ENCODE results near the gene SPIN2B. TPM values are rescaled to one million over a fixed set of nuclear protein-coding genes. Genes with fewer than 3 reads are reported as not detected.
A peak's percentile ranks its signal among the peaks of the same experiment; 100 is the strongest.
"Not testable (repeated sequence)": the region's sequence is repeated elsewhere in the genome, so short reads cannot be mapped to it uniquely, and the experiment has no call there.

Gene SPIN2B
- total RNA-seq, 1 donor from 2014 or later, result 18.9 TPM

- DNase-seq (ENCODE audit: extremely low spot score, unreplicated experiment), result no peak
- peak overlapping the region; percentile 76 for H3K4me3 Mint-ChIP-seq (ENCODE audit: unreplicated experiment)
- peak overlapping the region; percentile 81 for H3K27ac Mint-ChIP-seq (ENCODE audit: unreplicated experiment)
- TF ChIP-seq CTCF (IDR thresholded peaks at IDR 0.05), result no peak
- H3K36me3 Mint-ChIP-seq (ENCODE audit: unreplicated experiment), result peaks cover 7% of the 10 kb centered on the region
- H3K4me1 Mint-ChIP-seq (ENCODE audit: unreplicated experiment), result peaks cover 13% of the 10 kb centered on the region
- peaks cover 27% of the 10 kb centered on the region for H3K9me3 Mint-ChIP-seq (ENCODE audit: unreplicated experiment)
- H3K27me3 Mint-ChIP-seq (ENCODE audit: unreplicated experiment), result no peaks in the 10 kb centered on the region
Measured at GRCh38 chrX:57137501-57137900, 16.2 kb upstream of the SPIN2B start.

GRCh38 chrX:57137073-57137472 is 15.7 kb upstream of the SPIN2B start, which contains the start of gene SPIN2A:
Gene SPIN2A, minus strand, starts transcription at chrX:57137397. Its CDS starts 800 bp downstream, at chrX:57136597.
- DNase-seq (ENCODE audit: extremely low spot score, unreplicated experiment); H3K36me3 Mint-ChIP-seq (ENCODE audit: unreplicated experiment); H3K27me3 Mint-ChIP-seq (ENCODE audit: unreplicated experiment): not testable (repeated sequence)
- peak within 1 kb of the TSS; percentile 76 for H3K4me3 Mint-ChIP-seq (ENCODE audit: unreplicated experiment)
- peaks cover 13% of the 10 kb centered on the region for H3K4me1 Mint-ChIP-seq (ENCODE audit: unreplicated experiment)
- H3K9me3 Mint-ChIP-seq (ENCODE audit: unreplicated experiment), result peaks cover 27% of the 10 kb centered on the region
- peak within 1 kb of the TSS; percentile 81 for H3K27ac Mint-ChIP-seq (ENCODE audit: unreplicated experiment)

GRCh38 chrX:57136589-57136988 is 15.2 kb upstream of the SPIN2B start:
- Mint-ChIP-seq H3K4me3 (ENCODE audit: unreplicated experiment) (peak overlapping the region; percentile 76), H3K27ac (ENCODE audit: unreplicated experiment) (peak overlapping the region; percentile 44), H3K9me3 (ENCODE audit: unreplicated experiment) (peaks cover 22% of the 10 kb centered on the region), H3K4me1 (ENCODE audit: unreplicated experiment) (peaks cover 13% of the 10 kb centered on the region)
- not testable (repeated sequence) for H3K36me3 Mint-ChIP-seq (ENCODE audit: unreplicated experiment); DNase-seq (ENCODE audit: extremely low spot score, unreplicated experiment); H3K27me3 Mint-ChIP-seq (ENCODE audit: unreplicated experiment)

- Mint-ChIP-seq H3K4me1 (ENCODE audit: unreplicated experiment) (peaks cover 13% of the 10 kb centered on the region), H3K27me3 (ENCODE audit: unreplicated experiment) (no peaks in the 10 kb centered on the region), H3K27ac (ENCODE audit: unreplicated experiment) (no peak overlapping the region), H3K9me3 (ENCODE audit: unreplicated experiment) (peaks cover 16% of the 10 kb centered on the region), H3K4me3 (ENCODE audit: unreplicated experiment) (no peak overlapping the region), H3K36me3 (ENCODE audit: unreplicated experiment) (peaks cover 7% of the 10 kb centered on the region)
- TF ChIP-seq CTCF (IDR thresholded peaks at IDR 0.05), result no peak
- no peak for DNase-seq (ENCODE audit: extremely low spot score, unreplicated experiment)
Measured at GRCh38 chrX:57135287-57135686, 13.9 kb upstream of the SPIN2B start.

- TF ChIP-seq CTCF (IDR thresholded peaks at IDR 0.05), result no peak
- H3K36me3 Mint-ChIP-seq (ENCODE audit: unreplicated experiment), result peaks cover 7% of the 10 kb centered on the region
- peaks cover 13% of the 10 kb centered on the region for H3K4me1 Mint-ChIP-seq (ENCODE audit: unreplicated experiment)
- H3K27me3 Mint-ChIP-seq (ENCODE audit: unreplicated experiment), result no peaks in the 10 kb centered on the region
- H3K27ac Mint-ChIP-seq (ENCODE audit: unreplicated experiment), result no peak overlapping the region
- H3K9me3 Mint-ChIP-seq (ENCODE audit: unreplicated experiment), result peaks cover 16% of the 10 kb centered on the region
- no peak for DNase-seq (ENCODE audit: extremely low spot score, unreplicated experiment)
- no peak overlapping the region for H3K4me3 Mint-ChIP-seq (ENCODE audit: unreplicated experiment)
Measured at GRCh38 chrX:57134702-57135101, 13.4 kb upstream of the SPIN2B start.

GRCh38 chrX:57133706-57134105 is 12.4 kb upstream of the SPIN2B start:
- no peak overlapping the region for H3K4me3 Mint-ChIP-seq (ENCODE audit: unreplicated experiment)
- H3K27ac Mint-ChIP-seq (ENCODE audit: unreplicated experiment), result peak overlapping the region; percentile 27
- peaks cover 12% of the 10 kb centered on the region for H3K9me3 Mint-ChIP-seq (ENCODE audit: unreplicated experiment)
- H3K4me1 Mint-ChIP-seq (ENCODE audit: unreplicated experiment), result peaks cover 13% of the 10 kb centered on the region
- TF ChIP-seq CTCF (IDR thresholded peaks at IDR 0.05), result no peak
- no peaks in the 10 kb centered on the region for H3K27me3 Mint-ChIP-seq (ENCODE audit: unreplicated experiment)
- DNase-seq (ENCODE audit: extremely low spot score, unreplicated experiment), result no peak
- H3K36me3 Mint-ChIP-seq (ENCODE audit: unreplicated experiment), result peaks cover 7% of the 10 kb centered on the region

GRCh38 chrX:57133284-57133683 is 11.9 kb upstream of the SPIN2B start:
- peaks cover 13% of the 10 kb centered on the region for H3K4me1 Mint-ChIP-seq (ENCODE audit: unreplicated experiment)
- H3K4me3 Mint-ChIP-seq (ENCODE audit: unreplicated experiment); H3K9me3 Mint-ChIP-seq (ENCODE audit: unreplicated experiment); H3K27me3 Mint-ChIP-seq (ENCODE audit: unreplicated experiment); DNase-seq (ENCODE audit: extremely low spot score, unreplicated experiment); H3K36me3 Mint-ChIP-seq (ENCODE audit: unreplicated experiment); H3K27ac Mint-ChIP-seq (ENCODE audit: unreplicated experiment): not testable (repeated sequence)

All from osteocyte (in vitro differentiated cells).